RWPE2 (cell line): ENCODE data around the gene SRI.

Experiments
- ATAC-seq: fragments of 200-7000 bp; cut with Tn5 transposase; 3 replicates; pipeline ENCODE4 v1.9.1; 2021; ENCODE audit warnings: low read depth
- DNase-seq: peaks from one replicate; pipeline ENCODE4 v3.0.0-alpha.2; 2020; ENCODE audit warnings: low spot score
- H3K27ac ChIP-seq: fragments of 450-650 bp; 2 replicates; pipeline ENCODE4 v1.5.1; 2017; ENCODE audit warnings: mild to moderate bottlenecking; ENCODE audit not compliant: poor library complexity, severe bottlenecking
- H3K27me3 ChIP-seq: fragments of 250-450 bp; sonication (Bioruptor Pico); 2 replicates; pipeline ENCODE4 v1.5.1; 2021; ENCODE audit warnings: mild to moderate bottlenecking, moderate library complexity; ENCODE audit not compliant: insufficient read depth, poor library complexity, severe bottlenecking
- H3K36me3 ChIP-seq: fragments of 250-450 bp; sonication (Bioruptor Pico); 2 replicates; pipeline ENCODE4 v1.5.1; 2020; ENCODE audit warnings: low read depth, mild to moderate bottlenecking, moderate library complexity
- H3K4me1 ChIP-seq: fragments of 250-450 bp; sonication (Bioruptor Pico); 2 replicates; pipeline ENCODE4 v1.5.1; 2021; ENCODE audit warnings: mild to moderate bottlenecking, moderate library complexity; ENCODE audit not compliant: insufficient read depth, poor library complexity, severe bottlenecking
- H3K4me3 ChIP-seq: fragments of 250-450 bp; sonication (Bioruptor Pico); 2 replicates; pipeline ENCODE4 v1.5.1; 2021; ENCODE audit warnings: mild to moderate bottlenecking, moderate library complexity; ENCODE audit not compliant: severe bottlenecking
- H3K9me3 ChIP-seq: fragments of 250-450 bp; sonication (Bioruptor Pico); 2 replicates; pipeline ENCODE4 v1.5.1; 2021; ENCODE audit warnings: mild to moderate bottlenecking, moderate library complexity; ENCODE audit not compliant: severe bottlenecking
- CTCF ChIP-seq: fragments of 450-650 bp; IDR thresholded peaks from one replicate; pipeline ENCODE4 v1.5.1; 2017; ENCODE audit warnings: mild to moderate bottlenecking, moderate library complexity; ENCODE audit not compliant: poor library complexity, severe bottlenecking

Gene SRI

GRCh38 chr7:88217675-88218428, 2.0 kb downstream of the SRI start:
- ATAC-seq (no peak), DNase-seq (no peak)
- Histone ChIP-seq H3K4me3 (peak overlapping the region; percentile 99), H3K36me3 (peaks cover 53% of the 10 kb centered on the region), H3K4me1 (peaks cover 5% of the 10 kb centered on the region), H3K27me3 (no peaks in the 10 kb centered on the region), H3K27ac (no peak overlapping the region), H3K9me3 (no peaks in the 10 kb centered on the region)
- no peak for TF ChIP-seq CTCF

- Histone ChIP-seq H3K27me3 (no peaks in the 10 kb centered on the region), H3K4me1 (peaks cover 5% of the 10 kb centered on the region), H3K36me3 (peaks cover 67% of the 10 kb centered on the region), H3K9me3 (no peaks in the 10 kb centered on the region), H3K27ac (no peak overlapping the region), H3K4me3 (no peak overlapping the region)
- no peak for DNase-seq
- ATAC-seq = no peak
- no peak for TF ChIP-seq CTCF
These were observed 3.6 kb downstream of the SRI start for GRCh38 chr7:88216276-88216675.

GRCh38 chr7:88215295-88215694, 4.5 kb downstream of the SRI start:
- Histone ChIP-seq H3K27ac (no peak overlapping the region), H3K9me3 (no peaks in the 10 kb centered on the region), H3K4me3 (no peak overlapping the region), H3K36me3 (peaks cover 77% of the 10 kb centered on the region), H3K4me1 (peaks cover 5% of the 10 kb centered on the region), H3K27me3 (no peaks in the 10 kb centered on the region)
- ATAC-seq (no peak), DNase-seq (no peak)
- no peak for TF ChIP-seq CTCF

GRCh38 chr7:88214456-88214855, 5.4 kb downstream of the SRI start:
- peaks cover 85% of the 10 kb centered on the region for H3K36me3 ChIP-seq
- ATAC-seq (no peak), DNase-seq (no peak)
- no peak overlapping the region for H3K27ac ChIP-seq
- H3K9me3 ChIP-seq = no peaks in the 10 kb centered on the region
- no peak overlapping the region for H3K4me3 ChIP-seq
- H3K4me1 ChIP-seq = peaks cover 5% of the 10 kb centered on the region
- no peak for TF ChIP-seq CTCF
- no peaks in the 10 kb centered on the region for H3K27me3 ChIP-seq

GRCh38 chr7:88212918-88213317, 6.9 kb downstream of the SRI start:
- TF ChIP-seq CTCF = no peak
- H3K36me3 ChIP-seq = peaks cover 96% of the 10 kb centered on the region

More at GRCh38 chr7:88212918-88213317, 6.9 kb downstream of the SRI start:
- no peak for DNase-seq
- ATAC-seq = no peak
- no peak overlapping the region for H3K4me3 ChIP-seq
- no peaks in the 10 kb centered on the region for H3K27me3 ChIP-seq
- H3K9me3 ChIP-seq = no peaks in the 10 kb centered on the region
- H3K4me1 ChIP-seq = no peaks in the 10 kb centered on the region
- no peak overlapping the region for H3K27ac ChIP-seq
